ENCODE measurements around the gene PEX14.

PEX14 gene

DNA sequence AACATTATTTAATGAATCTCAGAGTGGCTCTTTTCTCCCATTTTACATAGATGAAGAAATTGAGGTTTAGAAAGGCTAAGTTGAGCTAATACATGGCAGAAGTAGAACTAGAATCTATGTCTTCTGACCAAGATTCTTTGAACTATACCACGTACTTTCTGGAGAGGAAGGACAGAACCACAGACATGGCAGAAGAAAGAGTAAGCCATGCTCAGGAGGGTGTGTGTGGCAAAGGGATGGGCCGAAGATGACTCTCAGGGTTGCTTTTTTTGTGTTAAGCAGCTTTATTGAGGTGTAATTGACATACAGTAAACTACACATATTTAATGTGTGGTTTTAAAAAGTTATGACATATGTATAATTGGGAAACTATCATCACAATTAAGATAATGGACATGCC is 69.5 kb downstream of the PEX14 start:
- DNase-seq (ENCODE audit: low read depth) = no peak

DNA sequence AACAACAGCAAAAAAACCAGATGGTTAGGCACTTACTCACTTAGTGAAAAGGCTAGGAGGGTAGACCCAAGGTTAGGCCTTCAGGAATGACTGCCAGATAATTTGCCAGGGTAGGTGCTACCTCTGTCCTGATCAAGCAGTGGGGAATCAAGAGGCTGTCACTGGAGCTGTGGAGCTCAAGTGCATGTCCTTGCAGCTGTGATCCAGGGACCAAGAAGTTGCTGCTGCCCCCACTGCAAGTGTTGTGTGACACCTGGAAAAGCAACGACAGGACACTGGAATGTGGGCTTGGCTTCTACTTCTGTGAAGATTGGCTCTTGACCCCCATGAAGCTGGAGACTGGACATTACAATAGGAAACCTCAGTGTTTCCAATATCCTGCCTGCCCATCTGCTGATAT is 72.1 kb downstream of the PEX14 start:
- no peak for DNase-seq (ENCODE audit: low read depth)

DNA sequence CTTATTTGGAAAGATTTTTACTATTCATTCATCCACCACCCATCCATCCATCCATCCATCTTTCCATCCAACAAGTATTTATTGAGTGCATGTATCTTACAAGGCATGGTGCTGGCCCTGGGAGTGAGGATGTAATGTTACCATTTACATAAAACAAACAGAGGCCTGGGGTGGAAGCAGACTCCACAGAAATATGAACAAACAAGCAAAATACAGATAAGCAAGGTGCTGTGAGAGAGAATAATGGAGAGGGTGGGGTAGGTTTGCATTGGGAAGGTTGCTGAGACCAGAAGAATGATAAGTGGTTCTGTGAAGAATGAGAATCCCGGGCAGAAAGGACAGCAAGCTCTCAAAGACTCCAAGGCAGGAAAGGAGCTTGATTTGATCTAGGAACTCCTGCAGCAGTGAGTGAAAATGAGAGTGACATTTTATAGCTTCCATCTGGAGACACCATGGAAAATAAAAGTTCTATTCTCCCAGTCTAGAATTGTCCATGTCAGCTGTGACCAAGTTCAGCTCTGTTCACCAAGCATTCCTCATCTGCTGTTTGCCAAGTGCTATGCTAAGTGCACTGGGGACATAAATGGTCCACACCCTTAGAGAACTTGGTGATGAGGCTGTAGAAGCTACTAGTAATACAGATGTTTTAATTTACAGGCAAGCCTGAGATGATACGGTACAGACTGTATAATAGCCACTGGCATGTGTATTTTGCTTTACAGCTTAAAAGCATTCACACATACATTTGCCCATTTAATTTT is 75.3 kb downstream of the PEX14 start:
- no peak for DNase-seq (ENCODE audit: low read depth)

- no peak for DNase-seq (ENCODE audit: low read depth)
These were observed 78.4 kb downstream of the PEX14 start for GRCh38 chr1:10553118-10553517.

DNA sequence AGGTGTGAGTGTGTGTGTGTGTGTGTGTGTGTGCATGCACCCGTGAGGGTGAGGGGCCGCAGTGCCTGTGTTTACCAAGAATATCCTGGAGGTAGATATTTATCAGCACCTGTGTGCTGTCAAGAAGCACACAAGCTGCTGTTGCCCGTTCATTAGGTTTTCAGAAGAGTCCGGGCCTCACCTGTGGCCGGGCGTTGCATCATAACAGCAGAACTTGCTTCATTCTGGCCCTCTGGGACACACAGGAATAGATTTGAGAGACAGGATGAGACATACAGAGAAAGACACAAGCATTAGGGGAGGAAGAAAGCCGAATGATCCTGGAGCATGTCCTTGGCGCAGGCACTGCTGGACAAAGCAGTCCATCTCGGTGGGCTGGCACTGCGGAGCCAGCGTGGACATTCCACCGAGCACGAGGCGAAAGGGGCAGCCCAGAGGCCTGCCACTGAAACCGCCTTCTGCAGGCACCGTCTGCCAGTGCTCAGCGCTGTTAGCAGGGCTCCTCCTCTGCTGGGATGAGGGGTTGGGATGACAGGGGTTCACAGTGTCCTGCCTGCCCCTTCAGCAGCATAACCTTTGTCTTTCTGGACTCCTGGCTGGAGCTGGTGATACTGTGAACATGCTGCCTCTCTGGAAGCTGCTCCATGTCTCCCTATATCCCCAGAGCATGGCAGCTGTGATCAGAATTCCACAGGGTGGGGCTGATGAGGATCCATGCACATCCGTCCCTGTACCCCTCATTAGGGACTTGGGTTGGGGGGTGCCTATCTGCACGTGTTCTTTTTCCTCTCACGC is 81.1 kb downstream of the PEX14 start:
- DNase-seq (ENCODE audit: low read depth) = no peak

- no peak for DNase-seq (ENCODE audit: low read depth)
These were observed 81.8 kb downstream of the PEX14 start for GRCh38 chr1:10556430-10557005.

- DNase-seq (ENCODE audit: low read depth) = no peak
These were observed 83.0 kb downstream of the PEX14 start for GRCh38 chr1:10557714-10558113.

- no peak for DNase-seq (ENCODE audit: low read depth)
These were observed 84.6 kb downstream of the PEX14 start for GRCh38 chr1:10559386-10559785.

- no peak for DNase-seq (ENCODE audit: low read depth)
These were observed 86.7 kb downstream of the PEX14 start for GRCh38 chr1:10561497-10561896.

- DNase-seq (ENCODE audit: low read depth) = no peak
These were observed 87.2 kb downstream of the PEX14 start for GRCh38 chr1:10561955-10562354.

DNA sequence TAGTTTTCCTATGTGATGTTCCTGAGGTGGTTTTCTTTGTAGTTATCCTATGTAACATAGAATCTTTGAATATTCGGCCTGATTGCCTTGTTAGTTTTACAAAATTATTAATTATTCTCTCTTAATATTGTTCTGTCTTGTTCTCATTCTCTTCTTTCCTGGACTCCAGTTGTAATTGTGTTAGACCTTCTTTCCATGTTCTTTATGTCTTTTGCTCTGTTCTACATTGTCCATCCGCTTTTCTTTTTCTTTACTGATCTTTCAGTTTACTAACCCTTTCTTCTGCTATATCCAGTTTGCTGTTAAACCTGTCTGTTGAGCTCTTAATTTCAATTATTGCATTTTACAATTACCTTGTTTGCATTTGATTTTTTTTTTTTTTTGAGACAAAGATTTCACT is 89.3 kb downstream of the PEX14 start:
- no peak for DNase-seq (ENCODE audit: low read depth)

GRCh38 chr1:10569531-10569930 is 94.8 kb downstream of the PEX14 start:
- DNase-seq (ENCODE audit: low read depth) = no peak

GRCh38 chr1:10575616-10576015 is 100.9 kb downstream of the PEX14 start:
- peak; percentile 76 for DNase-seq (ENCODE audit: low read depth)

- no peak for DNase-seq (ENCODE audit: low read depth)
These were observed 103.3 kb downstream of the PEX14 start for GRCh38 chr1:10578070-10578469.

DNA sequence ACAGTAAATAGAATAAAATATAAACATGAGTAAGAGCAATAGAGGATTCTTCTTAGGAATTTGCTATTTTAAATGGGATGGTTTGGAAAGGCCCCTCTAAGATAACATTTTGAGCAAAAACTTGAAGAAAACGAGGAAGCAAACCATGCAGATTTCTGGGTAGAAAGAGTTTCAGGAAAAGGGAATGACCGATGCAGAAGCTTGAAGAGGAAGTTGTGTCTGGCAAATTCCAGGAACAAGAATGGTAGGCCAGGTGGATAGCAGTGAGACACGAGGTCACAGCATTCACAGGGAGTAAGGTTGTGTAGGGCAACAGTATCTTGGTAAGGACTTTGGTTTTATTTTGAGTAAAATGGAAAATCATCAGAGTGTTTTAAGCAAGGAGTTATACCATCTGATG is 108.9 kb downstream of the PEX14 start:
- no peak for DNase-seq (ENCODE audit: low read depth)

DNA sequence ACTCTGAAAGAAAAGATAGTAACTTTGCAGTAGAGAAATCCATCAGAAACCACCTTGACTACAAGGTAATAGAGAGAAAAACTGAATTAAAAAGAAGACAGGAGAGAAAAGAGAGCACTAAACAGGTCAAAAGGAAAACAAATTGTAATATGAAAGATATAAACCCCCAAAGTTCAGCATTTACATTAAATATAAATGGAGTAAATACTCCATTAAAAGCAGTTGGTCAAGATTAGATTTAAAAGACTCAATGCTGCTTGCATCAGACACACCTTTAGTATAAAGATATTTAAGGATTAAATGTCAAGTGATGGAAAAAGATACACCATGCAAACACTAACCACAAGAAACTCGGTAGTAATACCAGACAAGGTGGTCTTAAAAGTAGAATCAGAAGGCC is 110.5 kb downstream of the PEX14 start:
- DNase-seq (ENCODE audit: low read depth) = no peak

DNA sequence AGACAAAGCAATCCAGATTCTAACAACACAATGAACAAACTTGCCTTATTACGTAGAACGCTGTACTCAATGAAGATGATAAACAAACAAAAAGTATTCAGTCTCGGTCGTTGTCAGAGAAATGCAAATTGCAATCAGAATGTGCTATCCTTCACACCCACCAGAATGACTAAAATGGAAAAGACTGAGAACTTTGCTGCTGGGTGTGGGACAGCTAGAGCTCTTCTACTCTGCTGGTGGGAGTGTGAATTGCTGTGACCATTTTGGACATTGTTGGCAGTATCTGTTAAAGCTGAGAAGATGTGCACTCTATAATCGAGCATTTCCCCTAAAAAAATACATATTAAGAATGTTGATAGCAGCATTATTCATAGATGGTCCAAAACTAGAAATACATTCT is 111.4 kb downstream of the PEX14 start:
- DNase-seq (ENCODE audit: low read depth) = no peak

DNA sequence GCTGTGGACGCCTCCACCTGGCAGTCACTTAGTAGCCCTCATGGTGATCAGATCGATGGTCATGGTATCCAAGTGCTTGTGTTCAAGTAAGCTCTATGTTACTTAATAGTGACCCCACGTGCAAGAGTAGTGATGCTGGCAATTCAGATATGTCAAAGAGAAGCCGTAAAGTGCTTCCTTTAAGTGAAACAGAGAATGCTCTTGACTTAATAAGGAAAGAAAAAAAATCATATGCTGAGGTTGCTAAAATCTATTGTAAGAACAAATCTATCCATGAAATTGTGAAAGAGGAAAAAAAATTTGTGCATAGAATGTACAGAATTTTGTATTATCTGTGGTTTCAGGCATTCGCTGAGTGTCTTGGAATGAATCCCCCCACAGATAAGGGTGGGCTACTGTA is 113.9 kb downstream of the PEX14 start:
- DNase-seq (ENCODE audit: low read depth) = no peak

DNA sequence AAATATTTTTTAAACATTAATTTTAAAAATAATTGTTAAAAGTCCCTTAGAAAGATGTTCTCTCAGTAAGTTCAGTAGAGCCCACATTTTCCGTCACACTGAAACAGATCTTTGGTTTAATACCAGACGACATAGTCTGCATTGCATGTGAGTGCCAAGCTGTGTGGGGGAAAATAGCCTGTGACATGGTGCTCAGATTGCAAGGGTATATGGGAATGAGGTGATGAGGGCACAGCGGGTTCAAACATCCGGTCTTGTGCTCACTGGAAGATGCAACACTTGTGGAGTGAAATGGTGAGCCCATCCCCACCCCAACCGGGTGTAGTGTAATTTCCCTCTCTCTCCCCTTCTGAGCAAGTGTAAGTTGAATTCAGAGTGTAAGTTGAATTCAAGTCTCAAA is 114.3 kb downstream of the PEX14 start:
- DNase-seq (ENCODE audit: low read depth) = no peak

DNA sequence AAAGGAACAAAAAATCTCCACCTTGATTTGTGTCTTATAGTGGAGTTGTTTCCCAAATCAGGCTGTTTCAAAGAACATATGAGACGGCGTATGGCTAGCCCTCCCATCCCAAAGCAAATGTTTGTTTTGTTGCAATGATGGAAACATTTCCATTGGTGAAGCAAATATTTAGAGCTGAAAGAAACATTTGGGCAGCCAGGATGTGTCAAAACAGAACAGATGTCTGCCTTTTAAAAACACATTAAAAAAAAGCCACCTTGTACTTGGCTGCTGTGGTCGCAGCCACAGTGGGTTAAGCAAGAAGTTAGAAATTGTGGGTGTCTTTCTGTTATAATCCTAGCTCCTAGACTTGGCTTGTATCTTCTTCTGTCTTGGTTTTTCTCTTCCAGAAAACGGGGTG is 116.3 kb downstream of the PEX14 start:
- no peak for DNase-seq (ENCODE audit: low read depth)

DNA sequence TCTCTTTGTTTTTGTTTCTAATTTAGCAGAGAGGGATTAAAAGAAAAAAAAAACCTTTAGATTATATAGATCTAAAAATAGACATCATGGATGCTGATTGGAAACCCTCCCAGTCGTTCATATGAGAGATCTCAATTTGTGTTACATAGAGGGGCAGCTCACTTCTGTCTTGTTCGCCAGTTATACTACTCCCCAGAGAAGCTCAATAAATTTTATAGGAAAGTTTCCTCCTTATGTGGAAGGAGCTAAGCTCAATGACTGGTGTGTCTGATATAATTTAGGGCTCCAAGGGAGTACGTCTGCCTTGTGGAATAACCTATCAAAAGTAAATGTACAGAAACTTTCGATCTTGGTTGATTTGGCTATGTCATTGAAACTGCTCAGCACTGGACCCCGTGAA is 117.6 kb downstream of the PEX14 start:
- no peak for DNase-seq (ENCODE audit: low read depth)

GRCh38 chr1:10593750-10594149 is 119.0 kb downstream of the PEX14 start:
- DNase-seq (ENCODE audit: low read depth) = no peak

DNA sequence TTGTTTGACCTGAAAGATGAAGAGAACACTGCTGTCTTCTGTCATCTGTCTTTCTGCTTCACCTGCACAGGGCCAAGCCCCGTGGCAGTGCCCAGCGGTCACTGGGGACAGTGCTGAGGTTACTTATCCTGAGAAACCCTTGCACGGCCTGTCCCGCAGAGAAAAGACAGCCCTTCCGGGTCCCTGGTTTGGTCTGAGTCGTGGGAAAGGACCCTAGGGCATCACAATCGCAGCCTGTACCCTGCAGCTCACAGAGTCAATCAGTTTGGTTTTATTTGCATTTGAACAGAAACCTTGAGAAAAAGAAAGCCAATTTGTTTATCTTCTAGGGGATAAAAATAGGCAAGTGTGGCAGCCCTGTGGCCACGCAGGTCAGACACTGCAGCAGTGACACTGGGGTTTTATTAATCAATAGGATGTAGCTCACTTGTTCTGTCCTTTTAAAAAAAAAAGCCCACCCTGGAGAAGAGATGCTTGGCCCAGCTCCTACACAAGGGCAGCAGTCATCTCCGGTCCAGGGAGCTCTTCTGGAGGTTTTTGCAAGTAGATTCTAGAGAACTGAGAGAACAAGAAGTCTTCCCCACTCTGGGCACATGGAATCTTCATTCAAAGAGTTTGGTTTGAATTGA is 120.0 kb downstream of the PEX14 start:
- DNase-seq (ENCODE audit: low read depth) = no peak
